Liver (tissue), 9 donors: ENCODE data around the gene TIRAP. TPM values are rescaled to one million over a fixed set of nuclear protein-coding genes. Genes with fewer than 3 reads are reported as not detected.
A peak's percentile ranks its signal among the peaks of the same experiment; 100 is the strongest.

Source experiments
- DNase-seq: peaks from one replicate; pipeline ENCODE4 v3.0.0-alpha.2; 2017; ENCODE audit warnings: low spot score
- H3K27ac ChIP-seq, 2 donors: one replicate each; pipeline ENCODE4 v1.7.0; 2013; ENCODE audit warnings: inconsistent platforms in 2 of 2, low read length in 2 of 2, control low read depth in 1 of 2, low read depth in 1 of 2, mild to moderate bottlenecking in 1 of 2
- H3K27me3 ChIP-seq, 4 donors: one replicate each; pipeline versions ENCODE4 v1.6.1 to v1.7.0; 2013; ENCODE audit warnings: low read length in 3 of 4, inconsistent platforms in 1 of 4, mild to moderate bottlenecking in 1 of 4, moderate library complexity in 1 of 4; ENCODE audit not compliant: control insufficient read depth in 4 of 4, insufficient read depth in 4 of 4
- H3K36me3 ChIP-seq, 4 donors: one replicate each; pipeline versions ENCODE4 v1.6.1 to v1.7.0; 2013; ENCODE audit warnings: low read length in 3 of 4, mild to moderate bottlenecking in 3 of 4, low read depth in 1 of 4, moderate library complexity in 1 of 4; ENCODE audit not compliant: control insufficient read depth in 4 of 4, insufficient read depth in 3 of 4
- H3K4me1 ChIP-seq, 4 donors: one replicate each; pipeline versions ENCODE4 v1.6.1 to v1.7.0; 2013; ENCODE audit warnings: low read length in 3 of 4, mild to moderate bottlenecking in 3 of 4, moderate library complexity in 1 of 4; ENCODE audit not compliant: control insufficient read depth in 4 of 4, insufficient read depth in 4 of 4
- H3K4me3 ChIP-seq, 3 donors: one replicate each; pipeline versions ENCODE4 v1.6.1 to v1.7.0; 2013; ENCODE audit warnings: low read length in 3 of 3, control low read depth in 1 of 3, low read depth in 1 of 3, mild to moderate bottlenecking in 1 of 3
- H3K9ac ChIP-seq, 2 donors: one replicate each; pipeline ENCODE4 v1.7.0; 2013; ENCODE audit warnings: low read length in 2 of 2, mild to moderate bottlenecking in 2 of 2, moderate library complexity in 2 of 2, control low read depth in 1 of 2, low read depth in 1 of 2
- H3K9me3 ChIP-seq, 4 donors: one replicate each; pipeline versions ENCODE4 v1.6.1 to v1.7.0; 2013; ENCODE audit warnings: low read length in 3 of 4; ENCODE audit not compliant: control insufficient read depth in 4 of 4
- EGR1 ChIP-seq, 2 donors: IDR thresholded peaks; 2 replicates each; pipeline ENCODE4 v1.6.1; 2016 to 2018; ENCODE audit warnings: antibody characterized with exemption in 2 of 2, low read depth in 2 of 2
- GABPA ChIP-seq, 2 donors: IDR thresholded peaks in 1 of 2; conservative IDR thresholded peaks in 1 of 2; 2 replicates each; pipeline ENCODE4 v1.6.1; 2016; ENCODE audit warnings: antibody characterized with exemption in 2 of 2, mild to moderate bottlenecking in 1 of 2, moderate library complexity in 1 of 2
- HNF4A ChIP-seq, 2 donors: conservative IDR thresholded peaks; 2 replicates each; pipeline ENCODE4 v1.6.1; 2016; ENCODE audit warnings: antibody characterized with exemption in 2 of 2, mild to moderate bottlenecking in 2 of 2
- HNF4G ChIP-seq: IDR thresholded peaks from 2 replicates; pipeline ENCODE4 v1.6.1; 2016; ENCODE audit warnings: antibody characterized with exemption
- JUND ChIP-seq, 2 donors: IDR thresholded peaks; 2 replicates each; pipeline ENCODE4 v1.6.1; 2016; ENCODE audit warnings: antibody characterized with exemption in 2 of 2
- NR2F2 ChIP-seq: IDR thresholded peaks from 2 replicates; pipeline ENCODE4 v1.6.1; 2016; ENCODE audit warnings: antibody characterized with exemption
- RAD21 ChIP-seq, 2 donors: IDR thresholded peaks; 2 replicates each; pipeline ENCODE4 v1.6.1; 2016; ENCODE audit warnings: antibody characterized with exemption in 2 of 2, mild to moderate bottlenecking in 2 of 2
- RXRA ChIP-seq, 2 donors: IDR thresholded peaks; 2 replicates each; pipeline ENCODE4 v1.6.1; 2017 to 2018; ENCODE audit warnings: antibody characterized with exemption in 2 of 2, mild to moderate bottlenecking in 1 of 2
- SP1 ChIP-seq: IDR thresholded peaks from 2 replicates; pipeline ENCODE4 v1.6.1; 2018; ENCODE audit warnings: antibody characterized with exemption, mild to moderate bottlenecking
- TAF1 ChIP-seq: conservative IDR thresholded peaks from 2 replicates; pipeline ENCODE4 v1.6.1; 2016; ENCODE audit warnings: antibody characterized with exemption, mild to moderate bottlenecking
- YY1 ChIP-seq: IDR thresholded peaks from 2 replicates; pipeline ENCODE4 v1.6.1; 2016; ENCODE audit warnings: antibody characterized with exemption, mild to moderate bottlenecking
- WGBS: extraction: QIAGEN DNeasy Blood & Tissue Kit; methylation state at CpG from one replicate; pipeline ENCODE4 v1.1.7; 2013; 5-methylcytosine and 5-hydroxymethylcytosine counted together
- polyA plus RNA-seq, 2 donors: library from polyadenylated mRNA; stranded (reverse) in 1 of 2; unstranded in 1 of 2; fragments of 200-250 nt in 1 of 2; fragments of >200 nt in 1 of 2; fragmentation: Nextera tagmentation in 1 of 2; extraction: Ambion mirVana in 1 of 2; gene quantifications; one replicate each; pipeline versions ENCODE4 v1.2.1 to v1.2.3, GENCODE V29; 2013 to 2015
- total RNA-seq, 2 donors: library from RNA; depleted of rRNA; stranded (reverse); fragments of >200 nt; gene quantifications; one replicate each; pipeline ENCODE4 v1.2.3, GENCODE V29; 2014
- TF ChIP-seq, protein P1 (sequence below): IDR thresholded peaks from 2 replicates; pipeline ENCODE4 v1.6.1; 2016; ENCODE audit warnings: antibody characterized with exemption
- TF ChIP-seq, protein P2 (sequence below): fragments of 150-350 bp; IDR thresholded peaks from 2 replicates; pipeline ENCODE4 v1.5.1; 2017; ENCODE audit warnings: improper control_type of control experiment, low read depth, low read length; ENCODE audit not compliant: missing input control
- TF ChIP-seq, protein P3 (sequence below): IDR thresholded peaks from 2 replicates; pipeline ENCODE4 v1.6.1; 2016; ENCODE audit warnings: antibody characterized with exemption, mild to moderate bottlenecking
- TF ChIP-seq, protein P4 (sequence below): IDR thresholded peaks from 2 replicates; pipeline ENCODE4 v1.6.1; 2016; ENCODE audit warnings: antibody characterized with exemption
- donor health status: healthy.
- donor health status: healthy.
- donor health status: healthy.
- donor health status: healthy.
- donor health status: healthy.

Gene TIRAP, protein sequence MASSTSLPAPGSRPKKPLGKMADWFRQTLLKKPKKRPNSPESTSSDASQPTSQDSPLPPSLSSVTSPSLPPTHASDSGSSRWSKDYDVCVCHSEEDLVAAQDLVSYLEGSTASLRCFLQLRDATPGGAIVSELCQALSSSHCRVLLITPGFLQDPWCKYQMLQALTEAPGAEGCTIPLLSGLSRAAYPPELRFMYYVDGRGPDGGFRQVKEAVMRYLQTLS
- 1 to 10 TPM; 4.4 to 9.5 TPM for total RNA-seq
- 1 to 10 TPM; 3.9 to 8.5 TPM for polyA plus RNA-seq

DNA sequence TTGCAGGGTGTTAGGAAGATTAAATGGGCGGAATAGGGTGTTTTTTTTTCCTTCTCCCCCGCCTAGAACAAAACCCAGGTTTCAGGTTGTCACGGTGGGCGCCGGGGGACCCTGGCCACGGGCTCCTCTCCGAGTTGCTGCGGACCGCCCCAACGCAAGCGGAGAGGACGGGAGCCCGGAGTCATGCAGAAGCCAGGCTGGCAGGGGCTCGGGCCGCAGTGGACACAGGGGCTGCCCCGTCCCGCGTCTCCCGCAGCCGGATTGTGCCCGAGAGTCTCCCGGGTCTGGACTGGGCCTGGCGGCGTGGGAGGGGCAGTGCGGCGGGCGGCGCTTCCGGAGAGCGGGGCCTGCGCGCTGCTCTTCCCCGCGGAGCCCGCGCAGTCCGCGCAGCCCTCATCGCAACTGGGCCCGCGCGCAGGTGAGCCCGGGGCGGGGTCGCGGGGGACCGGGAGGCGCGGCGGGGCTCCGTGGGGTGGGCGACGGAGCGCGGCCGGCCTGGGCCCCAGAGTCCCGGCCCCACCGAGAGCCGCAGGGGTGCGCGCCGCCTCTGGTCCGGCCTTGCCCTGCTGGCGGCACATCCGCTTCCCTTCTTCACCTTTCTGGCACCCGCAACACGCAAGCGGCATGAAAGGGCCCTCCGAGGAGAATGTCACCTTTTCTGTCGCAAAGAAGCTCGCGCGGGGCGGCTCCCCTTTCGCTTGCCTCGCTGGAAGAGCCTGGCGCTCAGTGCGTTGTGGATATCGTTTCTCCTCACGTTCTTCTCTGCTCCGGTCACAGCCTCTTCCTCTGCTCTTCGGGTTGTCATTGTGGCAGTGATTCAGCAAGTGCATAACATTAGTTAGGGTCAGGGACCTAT lies at the start of gene TIRAP:
TSS of gene TIRAP (plus strand) at position 358 of the 856 bp plus-strand sequence. CDS start 7,802 bp downstream, outside the sequence.
- no peaks in the 10 kb centered on the region for H3K27me3 ChIP-seq
- peak within 1 kb of the TSS; percentile 88 to 97 for H3K27ac ChIP-seq
- no peaks in the 10 kb centered on the region for H3K36me3 ChIP-seq
- under 1% methylated on average over 82 of the region's 82 CpGs for WGBS
- no peaks in the 10 kb centered on the region for H3K9me3 ChIP-seq
- peak; percentile 69 for DNase-seq
- peaks cover 7 to 38% (median 26%) of the 10 kb centered on the region in 4 donors for H3K4me1 ChIP-seq
- TF ChIP-seq RAD21 (IDR thresholded peaks at IDR 0.05) (peak in 1 of 2 donors; percentile 14), HNF4A (conservative IDR thresholded peaks at IDR 0.05) (no peak), HNF4G (no peak), SP1 (no peak), YY1 (no peak), TAF1 (peak; percentile 81), RXRA (IDR thresholded peaks at IDR 0.05) (peak in 1 of 2 donors; percentile 81), GABPA (IDR thresholded peaks at IDR 0.05 in 1 of 2, conservative IDR thresholded peaks at IDR 0.05 in 1 of 2) (no peak), JUND (IDR thresholded peaks at IDR 0.05) (no peak), NR2F2 (peak; percentile 35), EGR1 (IDR thresholded peaks at IDR 0.05; ENCODE audit: low read depth in 2 of 2) (no peak)
- TF ChIP-seq, protein P1, sequence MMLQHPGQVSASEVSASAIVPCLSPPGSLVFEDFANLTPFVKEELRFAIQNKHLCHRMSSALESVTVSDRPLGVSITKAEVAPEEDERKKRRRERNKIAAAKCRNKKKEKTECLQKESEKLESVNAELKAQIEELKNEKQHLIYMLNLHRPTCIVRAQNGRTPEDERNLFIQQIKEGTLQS = no peak
- TF ChIP-seq, protein P2, sequence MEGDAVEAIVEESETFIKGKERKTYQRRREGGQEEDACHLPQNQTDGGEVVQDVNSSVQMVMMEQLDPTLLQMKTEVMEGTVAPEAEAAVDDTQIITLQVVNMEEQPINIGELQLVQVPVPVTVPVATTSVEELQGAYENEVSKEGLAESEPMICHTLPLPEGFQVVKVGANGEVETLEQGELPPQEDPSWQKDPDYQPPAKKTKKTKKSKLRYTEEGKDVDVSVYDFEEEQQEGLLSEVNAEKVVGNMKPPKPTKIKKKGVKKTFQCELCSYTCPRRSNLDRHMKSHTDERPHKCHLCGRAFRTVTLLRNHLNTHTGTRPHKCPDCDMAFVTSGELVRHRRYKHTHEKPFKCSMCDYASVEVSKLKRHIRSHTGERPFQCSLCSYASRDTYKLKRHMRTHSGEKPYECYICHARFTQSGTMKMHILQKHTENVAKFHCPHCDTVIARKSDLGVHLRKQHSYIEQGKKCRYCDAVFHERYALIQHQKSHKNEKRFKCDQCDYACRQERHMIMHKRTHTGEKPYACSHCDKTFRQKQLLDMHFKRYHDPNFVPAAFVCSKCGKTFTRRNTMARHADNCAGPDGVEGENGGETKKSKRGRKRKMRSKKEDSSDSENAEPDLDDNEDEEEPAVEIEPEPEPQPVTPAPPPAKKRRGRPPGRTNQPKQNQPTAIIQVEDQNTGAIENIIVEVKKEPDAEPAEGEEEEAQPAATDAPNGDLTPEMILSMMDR = no peak
- TF ChIP-seq, protein P3, sequence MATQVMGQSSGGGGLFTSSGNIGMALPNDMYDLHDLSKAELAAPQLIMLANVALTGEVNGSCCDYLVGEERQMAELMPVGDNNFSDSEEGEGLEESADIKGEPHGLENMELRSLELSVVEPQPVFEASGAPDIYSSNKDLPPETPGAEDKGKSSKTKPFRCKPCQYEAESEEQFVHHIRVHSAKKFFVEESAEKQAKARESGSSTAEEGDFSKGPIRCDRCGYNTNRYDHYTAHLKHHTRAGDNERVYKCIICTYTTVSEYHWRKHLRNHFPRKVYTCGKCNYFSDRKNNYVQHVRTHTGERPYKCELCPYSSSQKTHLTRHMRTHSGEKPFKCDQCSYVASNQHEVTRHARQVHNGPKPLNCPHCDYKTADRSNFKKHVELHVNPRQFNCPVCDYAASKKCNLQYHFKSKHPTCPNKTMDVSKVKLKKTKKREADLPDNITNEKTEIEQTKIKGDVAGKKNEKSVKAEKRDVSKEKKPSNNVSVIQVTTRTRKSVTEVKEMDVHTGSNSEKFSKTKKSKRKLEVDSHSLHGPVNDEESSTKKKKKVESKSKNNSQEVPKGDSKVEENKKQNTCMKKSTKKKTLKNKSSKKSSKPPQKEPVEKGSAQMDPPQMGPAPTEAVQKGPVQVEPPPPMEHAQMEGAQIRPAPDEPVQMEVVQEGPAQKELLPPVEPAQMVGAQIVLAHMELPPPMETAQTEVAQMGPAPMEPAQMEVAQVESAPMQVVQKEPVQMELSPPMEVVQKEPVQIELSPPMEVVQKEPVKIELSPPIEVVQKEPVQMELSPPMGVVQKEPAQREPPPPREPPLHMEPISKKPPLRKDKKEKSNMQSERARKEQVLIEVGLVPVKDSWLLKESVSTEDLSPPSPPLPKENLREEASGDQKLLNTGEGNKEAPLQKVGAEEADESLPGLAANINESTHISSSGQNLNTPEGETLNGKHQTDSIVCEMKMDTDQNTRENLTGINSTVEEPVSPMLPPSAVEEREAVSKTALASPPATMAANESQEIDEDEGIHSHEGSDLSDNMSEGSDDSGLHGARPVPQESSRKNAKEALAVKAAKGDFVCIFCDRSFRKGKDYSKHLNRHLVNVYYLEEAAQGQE = peak; percentile 72
- TF ChIP-seq, protein P4, sequence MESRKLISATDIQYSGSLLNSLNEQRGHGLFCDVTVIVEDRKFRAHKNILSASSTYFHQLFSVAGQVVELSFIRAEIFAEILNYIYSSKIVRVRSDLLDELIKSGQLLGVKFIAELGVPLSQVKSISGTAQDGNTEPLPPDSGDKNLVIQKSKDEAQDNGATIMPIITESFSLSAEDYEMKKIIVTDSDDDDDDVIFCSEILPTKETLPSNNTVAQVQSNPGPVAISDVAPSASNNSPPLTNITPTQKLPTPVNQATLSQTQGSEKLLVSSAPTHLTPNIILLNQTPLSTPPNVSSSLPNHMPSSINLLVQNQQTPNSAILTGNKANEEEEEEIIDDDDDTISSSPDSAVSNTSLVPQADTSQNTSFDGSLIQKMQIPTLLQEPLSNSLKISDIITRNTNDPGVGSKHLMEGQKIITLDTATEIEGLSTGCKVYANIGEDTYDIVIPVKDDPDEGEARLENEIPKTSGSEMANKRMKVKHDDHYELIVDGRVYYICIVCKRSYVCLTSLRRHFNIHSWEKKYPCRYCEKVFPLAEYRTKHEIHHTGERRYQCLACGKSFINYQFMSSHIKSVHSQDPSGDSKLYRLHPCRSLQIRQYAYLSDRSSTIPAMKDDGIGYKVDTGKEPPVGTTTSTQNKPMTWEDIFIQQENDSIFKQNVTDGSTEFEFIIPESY = no peak
- H3K4me3 ChIP-seq = peak within 1 kb of the TSS; percentile 63 to 89 (median 74)
- peak within 1 kb of the TSS; percentile 62 to 85 for H3K9ac ChIP-seq
